Psoas muscle (tissue), 8 donors: ENCODE results near the gene C8A. TPM values are rescaled to one million over a fixed set of nuclear protein-coding genes. Genes with fewer than 3 reads are reported as not detected.

Experiments used
- ATAC-seq, 4 donors: fragments of 200-7000 bp; cut with Tn5 transposase; one replicate each; pipeline ENCODE4 v1.9.1; 2020; ENCODE audit warnings: moderate library complexity in 3 of 4, mild to moderate bottlenecking in 2 of 4
- DNase-seq, 2 donors: peaks; one replicate each; pipeline ENCODE4 v3.0.0-alpha.2; 2020
- H3K27ac ChIP-seq: fragments of 200-600 bp; one replicate; pipeline ENCODE4 v1.8.0; 2022
- H3K27me3 ChIP-seq, 3 donors: fragments of 200-600 bp in 1 of 3; one replicate each; pipeline versions ENCODE4 v1.6.1 to v1.8.0; 2013 to 2022; ENCODE audit warnings: low read length in 2 of 3, mild to moderate bottlenecking in 2 of 3, moderate library complexity in 1 of 3; ENCODE audit not compliant: insufficient read depth in 3 of 3
- H3K36me3 ChIP-seq, 2 donors: fragments of 200-600 bp in 1 of 2; one replicate each; pipeline versions ENCODE4 v1.6.1 to v1.8.0; 2013 to 2022; ENCODE audit warnings: low read depth in 1 of 2, mild to moderate bottlenecking in 1 of 2, moderate library complexity in 1 of 2; ENCODE audit not compliant: insufficient read depth in 1 of 2
- H3K4me1 ChIP-seq: fragments of 200-600 bp; one replicate; pipeline ENCODE4 v1.8.0; 2022
- H3K4me3 ChIP-seq: fragments of 200-600 bp; one replicate; pipeline ENCODE4 v1.8.0; 2022; ENCODE audit warnings: mild to moderate bottlenecking
- H3K9me3 ChIP-seq: fragments of 200-600 bp; one replicate; pipeline ENCODE4 v1.8.0; 2022
- WGBS, 3 donors: extraction: QIAGEN DNeasy Blood & Tissue Kit; methylation state at CpG; one replicate each; pipeline versions ENCODE4 v1.1.6 to v1.1.7; 2013; 5-methylcytosine and 5-hydroxymethylcytosine counted together
- intact Hi-C, 2 donors: fragments of 100-400 bp; cut with DNase I; formaldehyde crosslinking; loops; one replicate each; pipeline versions ENCODE4 v1.11.0 to v1.14.2; 2022
- polyA plus RNA-seq, 3 donors: library from polyadenylated mRNA; stranded (reverse); fragments of 200-250 nt; gene quantifications; one replicate each; pipeline ENCODE4 v1.2.3, GENCODE V29; 2013
- total RNA-seq, 4 donors: library from RNA; stranded (reverse); fragmentation: NEBNext Ultra II Directional in 2 of 4; extraction: Animal tissue kit (Norgen Biotek cat#: 25700) in 2 of 4; gene quantifications; one replicate each; pipeline versions ENCODE4 v1.2.1 to v1.2.4, GENCODE V29; 2021 to 2023
- TF ChIP-seq, protein P1 (sequence below): fragments of 200-600 bp; IDR thresholded peaks from one replicate; pipeline ENCODE4 v1.8.0; 2022; ENCODE audit warnings: antibody characterized with exemption
- donor health status: healthy with polysubstance abuse.
- donor health status: DM: no; HTN: no; CAD: no; lungs with moderate emphysema.
- donor health status: Bipolar disorder and iron deficiency.
- donor health status: healthy.
- donor health status: DM: yes; HTN: yes; CAD: no.
- donor health status: DM: no; HTN: no; CAD: no.
- donor health status: DM: no; HTN: no; CAD: no.
- donor health status: DM: yes; HTN: yes; CAD: no.

The C8A gene
- total and polyA plus RNA-seq, 7 donors: not detected

DNA sequence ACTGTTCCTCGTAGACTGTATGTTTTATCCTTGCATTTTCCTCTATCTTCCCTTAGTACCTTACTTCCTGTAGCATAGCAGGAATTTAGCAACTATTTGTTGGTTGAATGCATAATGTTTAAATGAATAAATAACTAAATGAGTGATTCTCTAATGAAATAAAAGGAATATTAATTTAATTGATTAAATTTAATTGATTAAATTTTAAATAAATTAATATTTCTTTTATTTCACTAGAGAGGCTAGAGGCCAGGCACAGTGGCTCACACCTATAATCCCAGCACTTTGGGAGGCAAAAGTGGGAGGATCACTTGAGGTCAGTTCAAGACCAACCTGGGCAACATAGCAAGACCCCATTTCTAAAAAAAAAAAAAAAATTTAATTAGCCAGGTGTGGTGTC, 85.4 kb downstream of the C8A start:
- H3K27ac ChIP-seq: no peak overlapping the region
- TF ChIP-seq, protein P1, sequence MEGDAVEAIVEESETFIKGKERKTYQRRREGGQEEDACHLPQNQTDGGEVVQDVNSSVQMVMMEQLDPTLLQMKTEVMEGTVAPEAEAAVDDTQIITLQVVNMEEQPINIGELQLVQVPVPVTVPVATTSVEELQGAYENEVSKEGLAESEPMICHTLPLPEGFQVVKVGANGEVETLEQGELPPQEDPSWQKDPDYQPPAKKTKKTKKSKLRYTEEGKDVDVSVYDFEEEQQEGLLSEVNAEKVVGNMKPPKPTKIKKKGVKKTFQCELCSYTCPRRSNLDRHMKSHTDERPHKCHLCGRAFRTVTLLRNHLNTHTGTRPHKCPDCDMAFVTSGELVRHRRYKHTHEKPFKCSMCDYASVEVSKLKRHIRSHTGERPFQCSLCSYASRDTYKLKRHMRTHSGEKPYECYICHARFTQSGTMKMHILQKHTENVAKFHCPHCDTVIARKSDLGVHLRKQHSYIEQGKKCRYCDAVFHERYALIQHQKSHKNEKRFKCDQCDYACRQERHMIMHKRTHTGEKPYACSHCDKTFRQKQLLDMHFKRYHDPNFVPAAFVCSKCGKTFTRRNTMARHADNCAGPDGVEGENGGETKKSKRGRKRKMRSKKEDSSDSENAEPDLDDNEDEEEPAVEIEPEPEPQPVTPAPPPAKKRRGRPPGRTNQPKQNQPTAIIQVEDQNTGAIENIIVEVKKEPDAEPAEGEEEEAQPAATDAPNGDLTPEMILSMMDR: no peak
- DNase-seq (no peak), ATAC-seq (no peak)
- intact Hi-C loops: no loop called here
- WGBS, 3 donors: 0 to 98% (median 30%) methylated on average over 1 of the region's 1 CpG
- no peaks in the 10 kb centered on the region for H3K36me3 ChIP-seq
- no peaks in the 10 kb centered on the region for H3K9me3 ChIP-seq
- no peak overlapping the region for H3K4me3 ChIP-seq
- no peaks in the 10 kb centered on the region for H3K4me1 ChIP-seq
- peaks cover 0 to 4% (median 0%) of the 10 kb centered on the region in 3 donors for H3K27me3 ChIP-seq

DNA sequence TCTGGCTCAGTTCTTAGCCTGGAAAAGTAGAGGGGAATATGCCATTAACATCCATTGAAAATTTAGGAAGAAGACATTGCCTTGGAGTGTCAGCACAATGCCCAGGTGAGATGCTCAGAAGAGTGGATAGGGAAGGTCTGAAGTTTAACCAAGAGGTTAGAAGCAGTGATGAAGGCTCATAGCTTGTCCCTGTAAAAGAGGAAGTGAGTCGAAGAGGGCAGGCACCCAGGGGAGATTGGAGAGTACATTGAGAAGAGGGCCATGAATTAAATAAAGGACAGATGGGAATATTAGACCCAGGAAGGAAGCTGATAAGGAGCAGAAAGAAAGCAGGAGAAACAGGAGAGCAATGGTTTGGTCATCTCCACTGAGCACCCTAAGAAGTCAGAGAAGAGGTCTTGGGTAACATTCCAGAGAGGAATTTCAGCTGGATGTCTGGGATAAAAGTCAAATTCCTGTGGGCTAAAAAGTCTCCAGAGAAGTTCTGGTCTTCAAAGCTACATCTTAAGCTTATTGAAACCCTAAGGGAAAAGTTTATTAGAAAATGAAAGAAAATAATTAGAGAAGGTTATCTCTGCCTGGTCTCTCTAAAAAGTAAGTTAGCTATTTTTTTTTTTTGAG, 93.9 kb downstream of the C8A start:
- intact Hi-C loops: no loop called here

DNA sequence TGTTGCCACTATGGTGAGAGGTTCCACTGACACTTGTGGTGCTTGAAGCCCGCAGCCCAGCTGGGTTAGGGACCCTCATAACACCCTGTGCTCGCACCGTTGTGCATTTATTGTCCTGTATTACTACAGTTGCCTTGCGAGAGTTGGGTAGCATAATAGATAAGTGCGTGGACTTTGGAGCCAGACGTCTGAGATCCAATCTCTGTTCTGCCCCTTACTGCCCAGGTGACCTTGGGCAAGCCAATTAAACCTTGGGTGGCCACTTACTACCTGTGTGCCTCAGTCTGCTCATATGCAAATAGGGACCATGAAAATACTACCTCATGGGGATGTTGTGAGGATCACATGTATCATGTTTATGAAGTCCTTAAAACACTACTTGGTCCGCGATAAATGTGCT, 97.9 kb downstream of the C8A start:
- 83 to 89% (median 89%) methylated on average over 8 of the region's 8 CpGs for WGBS, 3 donors
- Histone ChIP-seq H3K9me3 (no peaks in the 10 kb centered on the region), H3K27ac (no peak overlapping the region), H3K36me3 (no peaks in the 10 kb centered on the region), H3K27me3 (no peaks in the 10 kb centered on the region), H3K4me1 (no peaks in the 10 kb centered on the region), H3K4me3 (no peak overlapping the region)
- DNase-seq: no peak
- ATAC-seq: no peak
- TF ChIP-seq, protein P1: no peak
- intact Hi-C loops: no loop called here

More for the DNA sequence above, 93.9 kb downstream of the C8A start:
- Histone ChIP-seq H3K27me3 (no peaks in the 10 kb centered on the region), H3K4me1 (no peaks in the 10 kb centered on the region), H3K27ac (no peak overlapping the region), H3K9me3 (no peaks in the 10 kb centered on the region), H3K4me3 (no peak overlapping the region), H3K36me3 (no peaks in the 10 kb centered on the region)
- TF ChIP-seq, protein P1: no peak
- WGBS, 3 donors: 67 to 88% (median 67%) methylated on average over 1 of the region's 1 CpG
- ATAC-seq (no peak), DNase-seq (no peak)

DNA sequence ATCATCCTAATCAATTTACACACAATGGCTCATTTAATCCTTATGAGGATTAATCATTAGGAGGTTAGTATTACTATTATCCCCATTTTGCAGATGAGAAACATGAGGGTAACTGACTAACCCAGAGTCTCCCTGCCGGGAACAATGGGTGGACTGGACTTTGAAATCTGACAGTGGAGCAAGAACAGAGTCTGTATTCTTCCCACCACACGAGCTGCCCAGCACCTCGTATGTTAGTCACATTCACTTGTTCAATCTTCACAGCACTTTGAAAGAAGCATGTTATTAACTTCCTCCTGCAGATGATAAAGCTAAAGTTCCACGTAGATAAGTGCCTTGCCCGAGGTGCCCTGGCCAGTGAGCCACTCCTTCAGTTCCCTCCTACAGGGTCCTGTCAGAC, 98.8 kb downstream of the C8A start:
- TF ChIP-seq, protein P1: no peak
- Histone ChIP-seq H3K4me1 (no peaks in the 10 kb centered on the region), H3K27ac (no peak overlapping the region), H3K4me3 (no peak overlapping the region), H3K36me3 (no peaks in the 10 kb centered on the region), H3K27me3 (no peaks in the 10 kb centered on the region), H3K9me3 (no peaks in the 10 kb centered on the region)
- no peak for DNase-seq
- 64 to 68% (median 67%) methylated on average over 5 of the region's 5 CpGs for WGBS, 3 donors
- no peak for ATAC-seq
- intact Hi-C loops: no loop called here

DNA sequence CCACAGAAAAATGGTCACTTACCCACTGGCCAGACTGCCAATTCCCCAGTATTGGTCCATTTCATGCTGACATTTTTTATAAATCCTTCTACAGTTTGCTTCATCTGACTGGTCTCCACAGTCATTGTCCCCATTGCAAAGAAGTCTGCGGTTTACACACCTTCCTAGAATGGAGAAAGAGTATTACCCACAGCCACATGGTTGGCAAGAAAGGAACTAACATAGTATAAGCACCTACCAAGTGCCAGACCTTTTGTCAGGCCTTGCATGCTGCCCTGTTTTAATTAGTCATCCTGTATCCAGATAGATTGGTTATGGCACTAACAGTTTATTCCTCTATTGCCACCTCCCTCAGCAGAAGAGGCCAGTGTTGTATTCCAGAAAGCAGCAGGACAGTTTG, 100.1 kb downstream of the C8A start:
- TF ChIP-seq, protein P1: no peak
- no peaks in the 10 kb centered on the region for H3K9me3 ChIP-seq
- 84 to 97% (median 85%) methylated on average over 1 of the region's 1 CpG for WGBS, 3 donors
- no peaks in the 10 kb centered on the region for H3K36me3 ChIP-seq
- intact Hi-C loops: no loop called here
- DNase-seq (no peak), ATAC-seq (no peak)
- H3K27ac ChIP-seq: no peak overlapping the region
- H3K27me3 ChIP-seq: no peaks in the 10 kb centered on the region
- no peak overlapping the region for H3K4me3 ChIP-seq
- no peaks in the 10 kb centered on the region for H3K4me1 ChIP-seq
